Ureter (tissue), 1 donor: ENCODE measurements around the gene PKNOX2. TPM values are rescaled to one million over a fixed set of nuclear protein-coding genes. Genes with fewer than 3 reads are reported as not detected.
A peak's percentile ranks its signal among the peaks of the same experiment; 100 is the strongest.

Experiments
- DNase-seq: peaks from one replicate; pipeline ENCODE4 v3.0.0-alpha.2; 2020; ENCODE audit warnings: low spot score
- total RNA-seq: library from RNA; stranded (reverse); gene quantifications from one replicate; pipeline ENCODE4 v1.2.4, GENCODE V29; 2023
- donor health status: DM: yes; HTN: yes; CAD: no.

PKNOX2 gene
- total RNA-seq, 1 donor from 2014 or later, result 7.3 TPM

DNA sequence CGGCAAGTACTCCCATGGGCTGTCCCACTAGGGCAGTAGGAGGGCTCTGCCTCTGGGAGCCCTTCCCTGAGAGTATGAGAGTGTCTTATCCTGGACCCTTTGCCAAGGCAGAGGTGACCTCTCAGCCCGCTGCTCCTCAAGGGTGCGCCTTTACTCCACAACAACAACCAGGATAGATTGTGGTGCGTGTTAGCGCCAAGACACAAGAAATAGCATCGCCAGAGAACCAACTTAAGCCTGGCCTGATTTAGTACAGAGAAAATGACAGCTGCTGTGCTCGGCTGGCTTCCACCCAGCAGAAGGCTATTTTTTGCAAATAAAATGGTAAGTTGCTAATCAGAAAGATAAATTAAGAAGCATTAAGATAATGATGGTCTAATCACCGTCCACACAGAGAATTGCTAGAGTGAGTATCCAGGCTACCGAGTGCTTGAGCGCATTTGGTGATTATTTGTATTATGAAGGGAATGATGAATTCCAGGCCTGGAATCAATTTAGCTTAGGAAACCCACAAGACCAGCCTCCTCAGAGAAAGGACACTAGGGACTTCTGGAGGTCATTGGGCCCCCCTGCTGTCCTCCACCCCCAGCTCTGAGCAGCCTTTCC, 119.8 kb downstream of the PKNOX2 start:
- no peak for DNase-seq

DNA sequence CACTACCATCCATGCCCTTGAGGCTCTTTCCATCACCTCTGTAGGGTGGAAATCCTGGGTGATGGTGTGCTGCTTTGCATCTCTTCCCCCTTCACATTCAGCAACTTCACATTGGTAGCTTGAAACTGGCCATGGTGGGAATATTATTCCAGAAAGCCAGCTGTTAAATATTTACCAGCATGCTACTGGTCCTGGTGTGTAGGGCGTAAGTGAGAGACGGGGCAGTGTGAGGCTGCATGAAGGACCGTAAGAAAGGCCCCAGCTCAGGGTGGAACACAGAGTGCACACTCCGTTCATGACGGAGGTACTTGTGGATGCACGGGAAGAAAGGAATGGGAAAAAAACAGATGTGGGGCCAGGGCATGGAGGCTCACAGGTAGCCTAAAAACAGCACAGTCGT, 121.3 kb downstream of the PKNOX2 start:
- no peak for DNase-seq

DNA sequence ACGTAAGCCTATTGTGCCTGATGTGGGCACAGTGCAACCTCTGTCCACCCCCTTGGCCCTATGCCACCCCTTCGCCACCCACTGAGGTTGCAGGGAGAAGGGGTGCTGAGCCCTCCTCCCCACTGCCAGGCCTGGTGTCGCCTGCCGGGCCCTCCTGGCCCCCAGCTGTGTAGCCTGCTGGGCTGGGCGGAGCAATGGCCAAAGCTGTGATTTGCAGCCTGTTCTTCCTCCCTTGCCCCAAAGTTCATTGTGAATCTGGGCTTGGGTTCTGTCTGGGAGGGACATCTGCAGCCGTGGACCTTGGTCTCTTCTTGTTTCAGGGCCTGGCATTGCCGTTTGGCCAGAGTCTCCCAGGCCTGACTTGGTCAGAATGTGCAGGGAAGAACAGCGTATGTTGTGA, 121.9 kb downstream of the PKNOX2 start:
- no peak for DNase-seq

DNA sequence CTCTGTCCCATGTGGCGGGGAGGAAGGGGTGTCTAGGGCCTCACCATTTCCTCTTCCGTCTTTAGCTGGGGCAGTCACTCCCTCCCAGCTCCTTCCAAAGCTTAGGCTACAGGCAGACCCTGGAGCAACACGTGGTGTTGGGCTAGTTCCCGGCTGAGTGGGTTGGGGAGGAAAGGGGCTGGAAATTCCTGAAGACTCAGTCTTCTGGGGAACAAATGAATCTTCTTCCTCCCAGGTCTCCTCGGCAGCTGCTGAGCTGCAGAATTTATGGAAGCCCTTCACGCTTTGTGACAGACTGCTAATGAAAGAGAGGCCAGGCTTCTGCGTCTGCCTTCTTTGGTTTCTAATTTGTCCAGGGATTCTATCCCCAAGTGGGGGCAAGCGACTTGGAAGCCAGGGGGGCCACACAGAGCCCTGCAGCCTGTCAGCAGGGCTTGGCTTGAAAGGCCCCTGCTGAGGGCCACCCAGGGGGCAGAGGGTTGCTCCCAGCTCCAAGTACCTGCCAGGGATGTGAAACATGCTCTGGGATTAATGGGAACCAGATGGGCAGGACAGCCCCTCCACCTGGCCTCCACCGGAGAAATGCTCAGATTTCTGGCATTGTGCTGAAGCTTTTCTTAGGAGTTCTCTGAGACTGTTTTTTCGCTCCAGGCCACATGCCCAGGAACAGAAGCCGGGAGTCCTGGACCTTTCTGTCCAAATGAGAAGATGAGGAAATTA, 123.1 kb downstream of the PKNOX2 start:
- DNase-seq, result peak; percentile 49

DNA sequence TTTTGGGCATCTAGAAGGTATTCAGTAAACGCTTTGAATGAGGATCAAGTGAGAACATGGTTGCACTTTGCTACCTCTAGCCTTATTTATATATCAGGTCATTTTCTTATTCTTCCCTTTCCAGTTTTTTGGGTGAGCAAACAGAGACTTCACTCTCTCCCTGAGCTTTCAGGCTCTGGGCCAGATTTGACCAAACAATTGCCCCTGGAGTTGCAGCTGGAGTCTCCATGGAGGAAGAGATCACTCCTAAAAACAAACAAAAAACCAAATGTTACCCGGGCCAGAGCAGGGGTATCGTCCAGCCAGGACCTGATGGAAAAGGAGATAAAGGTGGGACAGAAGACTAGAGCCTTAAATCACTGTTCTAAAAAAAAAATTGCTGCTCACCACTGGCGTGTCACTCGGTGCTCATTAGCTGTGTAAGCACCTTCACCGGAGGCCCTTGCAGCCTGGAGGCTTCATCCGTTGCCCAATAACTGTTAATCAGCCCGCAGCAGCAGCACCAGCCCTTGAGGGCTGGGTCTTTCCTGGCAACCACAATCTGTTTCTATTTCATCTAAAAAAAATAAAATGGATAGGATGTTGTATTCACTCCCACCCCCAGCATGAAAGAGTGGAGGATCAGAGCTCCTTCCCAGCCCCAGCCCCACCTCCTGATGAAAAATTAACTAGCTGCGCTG, 125.0 kb downstream of the PKNOX2 start:
- no peak for DNase-seq

DNA sequence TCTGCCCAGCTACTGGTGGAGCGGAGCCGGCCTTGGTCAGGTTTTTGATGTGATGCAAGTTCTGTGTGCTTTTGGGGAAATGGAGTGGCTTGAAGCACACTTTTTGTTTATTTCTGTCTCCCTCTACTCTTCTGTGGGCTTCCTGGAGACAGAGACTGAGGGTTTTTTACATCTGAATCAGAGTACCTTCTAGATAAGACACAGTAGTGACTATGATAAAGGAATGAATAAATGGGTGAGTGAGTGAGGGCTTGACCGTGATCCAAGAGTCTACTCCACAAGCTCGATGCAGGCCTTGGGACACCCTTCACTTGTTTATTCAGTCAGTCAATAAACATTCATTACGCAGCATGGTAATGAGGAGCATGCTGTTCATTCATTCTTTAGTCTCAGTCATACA, 125.7 kb downstream of the PKNOX2 start:
- DNase-seq, result no peak

DNA sequence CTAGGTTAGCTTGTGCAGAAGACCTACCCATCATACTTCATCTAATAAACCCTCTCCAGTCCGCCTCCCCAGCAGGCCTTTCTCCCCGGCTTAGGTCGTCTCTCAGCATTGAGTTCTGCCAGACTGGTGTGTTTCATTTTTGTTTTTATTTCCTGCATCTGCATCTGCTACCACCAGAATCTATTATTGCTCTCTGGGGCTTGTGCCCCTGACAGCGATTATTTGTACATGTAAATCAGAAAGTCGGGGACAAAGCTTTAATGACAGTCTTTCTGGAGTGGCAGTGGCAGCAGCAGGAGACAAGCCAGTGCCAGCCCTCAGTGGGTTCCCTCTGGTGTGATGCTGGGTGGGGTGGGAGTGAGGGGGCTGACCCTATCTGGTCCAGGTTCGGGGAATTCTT, 127.5 kb downstream of the PKNOX2 start:
- no peak for DNase-seq

DNA sequence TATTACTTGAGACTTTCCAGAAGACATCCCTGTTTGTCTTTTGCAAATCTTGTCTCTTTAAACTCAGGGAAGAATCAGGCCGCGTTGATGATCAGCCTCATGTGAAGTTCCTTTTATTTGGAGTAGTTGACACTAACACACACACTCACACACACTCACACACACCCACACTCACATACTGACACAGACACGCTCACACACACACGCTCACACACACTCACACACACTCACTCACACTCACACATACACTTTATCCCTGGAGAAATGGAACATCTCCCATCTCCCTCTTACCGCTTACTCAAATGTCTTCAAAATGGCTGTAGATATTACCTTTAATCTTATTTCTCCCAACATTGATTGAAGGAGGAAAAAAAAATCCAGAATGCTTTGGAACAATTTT, 129.0 kb downstream of the PKNOX2 start:
- DNase-seq, result no peak

DNA sequence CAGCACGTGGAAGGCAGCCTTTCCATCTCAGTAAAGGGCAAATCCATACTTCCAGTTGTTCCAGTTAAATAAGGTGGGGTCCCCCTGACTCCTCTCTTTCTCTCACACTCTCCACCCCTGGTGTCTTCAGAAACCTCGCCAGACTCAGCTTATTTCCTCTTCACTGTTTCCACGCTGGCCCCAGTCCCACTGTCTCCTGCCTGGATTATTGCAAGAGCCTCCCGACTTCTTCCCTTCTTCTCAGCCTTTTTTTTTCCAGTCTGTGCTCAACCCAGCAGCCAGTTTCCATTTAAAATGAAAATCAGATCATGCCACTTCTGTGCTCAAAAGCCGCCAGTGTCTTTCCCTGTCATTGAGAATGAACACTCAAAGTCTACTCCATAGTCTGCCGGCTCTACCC, 131.4 kb downstream of the PKNOX2 start:
- DNase-seq, result no peak

DNA sequence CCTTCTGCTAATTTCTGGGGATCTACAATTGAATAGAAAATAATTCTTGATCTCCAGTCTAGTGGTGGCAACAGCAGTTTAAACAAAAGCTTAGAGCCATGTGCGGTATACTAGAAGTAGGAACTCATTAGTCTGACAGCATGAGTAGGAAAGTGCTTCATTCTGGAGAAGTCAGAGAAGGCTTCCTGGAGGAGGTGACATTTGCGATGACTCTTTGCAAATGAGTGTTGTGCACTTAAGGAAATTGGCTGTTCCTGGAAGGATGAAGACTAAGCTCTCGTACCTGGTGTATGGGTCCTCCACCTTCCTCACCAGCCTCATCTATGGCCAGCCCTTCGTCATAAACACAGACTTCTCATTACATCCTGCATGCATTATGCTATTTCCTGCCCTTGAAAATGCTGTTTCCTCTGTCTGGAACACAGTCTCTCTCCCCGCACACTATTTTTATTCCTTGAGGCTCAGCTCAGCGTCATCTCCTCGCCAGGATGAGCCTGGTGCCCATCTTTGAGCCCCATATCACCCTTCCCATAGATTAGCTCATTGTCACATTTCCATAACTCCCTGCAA, 132.9 kb downstream of the PKNOX2 start:
- no peak for DNase-seq

DNA sequence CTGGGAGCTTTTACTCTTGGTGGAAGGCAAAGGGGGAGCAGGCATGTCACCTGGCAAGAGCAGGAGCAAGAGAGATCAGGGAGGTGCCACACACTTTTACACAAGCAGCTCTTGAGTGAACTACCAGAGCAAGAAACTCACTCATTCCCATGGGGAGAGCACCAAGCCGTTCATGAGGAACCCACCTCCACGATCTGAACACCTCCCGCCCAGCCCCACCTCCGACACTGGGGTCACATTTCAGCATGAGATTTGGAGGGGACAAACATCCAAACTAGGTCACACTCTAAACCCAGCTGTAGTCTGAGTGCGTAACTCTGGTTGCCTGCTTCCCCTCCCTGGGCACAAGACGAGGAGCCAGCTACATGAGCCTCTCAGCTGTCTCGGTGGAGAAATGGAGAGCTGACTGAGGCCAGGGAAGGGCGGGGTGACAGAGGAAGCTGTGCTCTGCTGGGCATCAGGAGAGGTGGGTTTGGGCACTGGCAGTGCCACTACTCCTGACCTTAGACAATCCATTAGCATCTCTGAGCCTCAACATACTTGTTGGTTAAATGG, 134.6 kb downstream of the PKNOX2 start:
- DNase-seq, result no peak

DNA sequence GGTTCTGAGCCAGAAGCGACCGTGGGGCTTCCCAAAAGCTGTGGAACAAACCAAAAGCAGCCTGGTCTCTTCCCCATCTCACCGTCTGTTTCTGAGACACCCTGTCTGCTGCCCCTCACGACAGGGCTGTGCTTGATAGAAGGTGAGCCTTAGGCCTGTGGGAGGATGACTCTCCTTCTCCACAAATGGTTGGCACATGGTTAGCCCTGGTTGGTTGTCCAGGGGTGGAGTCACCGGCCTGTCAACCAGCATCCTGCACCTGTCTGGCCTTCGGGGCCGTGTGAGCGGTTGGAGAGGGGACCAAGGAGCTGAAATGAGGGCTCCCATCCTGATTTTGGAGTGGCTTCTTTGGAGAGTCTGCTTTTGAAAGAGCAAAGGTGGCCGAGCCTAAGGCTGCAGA, 135.3 kb downstream of the PKNOX2 start:
- no peak for DNase-seq

DNA sequence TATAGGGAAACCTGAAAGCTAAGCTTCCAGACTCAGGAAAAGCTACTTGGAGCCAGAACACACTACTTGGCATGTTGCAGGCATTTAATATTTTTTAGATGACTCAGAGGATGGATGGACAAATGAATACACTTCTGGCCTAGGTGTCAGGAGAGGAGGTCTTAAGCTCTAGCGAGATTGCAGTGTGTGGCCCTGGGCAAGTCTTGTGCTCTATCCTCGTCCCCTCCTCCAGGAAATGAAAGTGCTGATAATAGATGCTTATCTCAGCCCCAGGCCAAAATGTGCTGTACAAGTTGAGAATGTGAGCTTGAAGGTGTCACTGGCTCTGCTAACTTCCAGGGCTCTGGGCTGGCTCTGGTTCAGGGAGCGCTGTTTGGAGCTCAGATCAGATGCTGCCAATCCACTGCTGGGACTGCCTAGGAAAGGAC, 136.3 kb downstream of the PKNOX2 start:
- DNase-seq, result no peak

DNA sequence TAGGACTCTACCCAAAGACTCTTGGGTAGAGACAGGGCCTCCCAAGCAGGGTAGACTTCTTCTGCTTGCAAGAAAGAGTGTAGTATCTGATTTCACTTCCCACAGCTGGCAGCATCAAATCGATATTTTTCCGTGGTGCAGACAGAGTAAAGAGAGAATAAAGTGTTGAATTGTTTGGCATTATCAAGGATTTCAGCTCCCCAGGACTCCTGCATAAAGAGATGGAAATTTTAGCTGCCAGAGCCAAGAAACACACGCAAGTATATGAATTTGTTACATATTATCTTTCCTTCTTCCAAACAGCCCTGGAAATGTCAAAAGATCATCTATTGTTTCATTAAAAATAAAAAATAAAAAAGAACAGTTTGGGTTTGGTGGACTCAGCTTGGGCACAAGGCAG, 136.8 kb downstream of the PKNOX2 start:
- DNase-seq, result no peak

DNA sequence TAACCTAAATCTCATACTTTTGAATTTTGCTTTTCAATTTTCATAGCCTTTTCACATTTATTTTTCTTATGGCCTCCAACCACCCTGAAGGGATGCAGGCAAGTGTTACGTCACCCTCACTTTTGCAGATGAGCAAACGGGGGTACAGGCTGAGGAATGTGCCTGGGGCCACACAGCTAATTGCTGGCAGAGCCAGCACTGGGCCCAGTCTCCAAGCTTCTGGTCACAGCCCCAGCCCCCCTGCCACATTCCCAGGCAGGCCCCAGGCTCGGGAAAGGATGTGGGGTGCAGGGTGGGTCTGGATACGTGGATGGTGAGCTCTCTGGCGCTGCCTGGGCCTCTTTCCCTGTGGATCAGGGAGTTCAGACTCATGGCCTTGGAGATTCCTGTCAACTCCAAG, 138.6 kb downstream of the PKNOX2 start:
- no peak for DNase-seq

DNA sequence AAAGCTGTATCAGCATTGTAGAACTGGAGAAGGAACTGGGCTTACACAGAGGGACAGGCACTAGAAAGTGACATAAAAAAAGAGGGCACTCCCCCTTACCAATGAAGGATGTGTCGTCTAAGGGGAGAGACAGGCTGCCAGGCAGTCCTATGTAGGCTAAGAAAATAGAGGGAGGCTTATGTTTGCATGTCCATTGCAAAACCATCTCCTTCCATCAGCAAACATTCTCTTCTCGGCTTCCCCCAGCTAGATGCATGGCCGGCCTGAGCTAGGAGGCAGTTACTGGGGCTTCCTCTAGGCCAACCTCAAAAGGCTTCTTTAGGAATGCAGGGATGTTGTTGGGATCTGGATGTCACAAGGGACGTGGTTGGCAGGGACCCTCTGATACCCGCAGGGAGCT, 139.1 kb downstream of the PKNOX2 start:
- DNase-seq, result no peak

DNA sequence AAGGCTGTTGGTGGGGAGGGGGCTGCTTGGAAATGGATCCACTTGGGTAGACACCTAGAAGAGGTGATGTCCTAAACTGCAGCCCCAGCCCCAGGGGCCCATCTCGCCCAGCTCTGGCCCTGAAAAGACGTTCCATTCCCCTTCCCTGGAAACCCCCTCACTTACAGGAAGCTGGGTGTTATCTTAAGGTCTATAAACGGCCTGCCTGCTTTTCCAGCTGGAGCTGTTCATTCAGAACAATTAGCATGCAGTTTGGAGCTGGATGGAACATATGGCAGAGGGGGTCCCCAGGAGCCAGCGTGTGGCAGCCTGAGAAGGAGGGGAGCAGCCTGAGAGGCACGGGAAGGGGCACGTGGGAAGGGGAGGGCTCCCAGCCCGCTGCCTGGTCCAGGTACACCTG, 139.6 kb downstream of the PKNOX2 start:
- no peak for DNase-seq

DNA sequence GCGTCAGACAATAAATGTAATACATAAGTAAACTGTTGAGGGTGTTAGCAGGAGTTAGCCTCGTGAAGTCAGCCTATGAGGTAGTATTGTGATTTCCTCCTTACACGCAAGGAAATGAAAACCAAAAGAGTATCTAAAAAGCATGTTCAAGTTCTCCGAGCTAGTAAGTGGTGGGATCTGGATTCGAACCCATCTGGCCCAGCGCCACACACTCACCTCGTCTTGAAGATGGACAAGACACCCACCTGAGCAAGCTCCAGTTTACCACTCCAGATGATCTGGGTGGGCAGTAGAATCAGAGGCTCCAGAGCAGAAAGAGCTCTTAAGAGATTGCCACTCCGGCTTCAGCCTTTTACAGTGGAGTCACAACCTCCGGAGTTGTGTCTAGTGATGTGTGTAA, 140.3 kb downstream of the PKNOX2 start:
- DNase-seq, result no peak

DNA sequence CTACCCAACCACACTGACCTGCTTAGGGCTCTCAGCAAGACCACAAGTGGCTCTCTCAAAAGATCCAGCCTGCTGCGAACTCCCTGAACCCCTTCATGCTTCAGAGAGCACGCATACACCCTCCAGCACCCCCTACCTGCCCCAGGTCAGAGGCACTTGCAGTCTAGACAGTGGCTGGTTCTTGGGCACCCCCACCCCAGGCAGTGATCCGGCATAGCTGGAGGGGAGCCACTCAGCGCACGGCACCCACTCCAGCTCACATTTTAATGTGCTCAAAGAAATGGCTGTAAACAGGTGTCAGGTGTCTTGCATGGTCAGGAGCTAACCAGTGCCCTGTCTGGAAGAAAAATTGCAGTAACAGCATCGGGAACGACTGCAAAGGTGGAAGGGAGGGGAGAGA, 140.8 kb downstream of the PKNOX2 start:
- no peak for DNase-seq

DNA sequence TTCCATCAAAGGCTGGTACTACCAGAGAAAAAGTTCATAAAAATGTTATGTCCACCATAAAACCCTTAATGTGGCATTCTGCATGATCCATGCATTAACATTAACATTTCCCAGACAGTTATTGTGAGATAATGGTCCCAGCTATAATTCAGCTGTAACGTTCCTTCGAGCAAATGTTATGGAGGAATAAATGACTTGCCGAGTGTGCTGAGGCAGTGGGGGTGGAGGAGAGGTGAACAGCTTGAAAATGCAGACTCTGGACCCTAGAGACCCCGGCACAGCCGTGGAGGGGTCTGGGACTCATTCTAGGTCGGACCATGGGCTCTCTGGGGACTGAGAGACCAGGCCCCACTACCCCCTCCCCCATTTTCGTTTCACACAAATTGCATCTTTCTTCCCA, 141.9 kb downstream of the PKNOX2 start:
- DNase-seq, result no peak

DNA sequence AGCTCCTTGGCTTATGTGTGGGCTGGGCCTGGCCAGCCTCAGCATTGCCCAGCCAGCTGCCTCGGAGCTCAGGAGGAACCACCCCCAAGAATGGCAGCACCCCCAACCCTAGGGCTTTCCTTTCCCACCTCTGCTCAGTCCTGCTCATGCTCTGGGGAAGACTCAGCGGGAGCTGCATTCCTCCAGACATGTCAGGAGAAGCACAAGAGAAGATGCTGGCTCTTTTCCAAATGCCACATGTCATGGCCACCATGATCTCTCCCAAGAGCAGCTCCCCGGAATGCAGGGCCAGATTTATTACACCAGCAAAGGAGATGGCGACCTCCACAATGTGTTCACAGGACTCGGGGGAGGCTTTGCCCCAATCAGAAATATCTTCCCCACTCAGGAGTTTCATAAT, 143.7 kb downstream of the PKNOX2 start:
- DNase-seq, result no peak

DNA sequence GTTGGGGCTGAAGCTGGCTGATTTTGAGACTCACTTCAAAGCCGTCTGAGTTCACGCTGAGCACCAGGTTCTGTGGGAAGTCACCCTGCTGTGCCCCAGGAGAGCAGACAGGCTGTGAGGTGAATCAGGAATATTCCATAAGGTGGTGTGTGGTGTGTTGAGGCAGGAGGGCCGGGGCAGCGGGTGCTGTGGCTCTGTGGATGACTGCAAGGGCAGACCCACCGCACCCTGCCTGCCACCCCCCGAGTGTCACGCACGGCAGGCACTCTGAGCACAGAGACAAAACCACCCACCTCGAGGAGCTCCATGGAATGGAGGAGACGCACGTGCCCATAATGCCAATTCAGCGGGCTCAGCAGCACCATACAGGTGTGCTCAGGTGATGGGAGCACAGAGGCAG, 147.8 kb downstream of the PKNOX2 start:
- DNase-seq, result no peak

DNA sequence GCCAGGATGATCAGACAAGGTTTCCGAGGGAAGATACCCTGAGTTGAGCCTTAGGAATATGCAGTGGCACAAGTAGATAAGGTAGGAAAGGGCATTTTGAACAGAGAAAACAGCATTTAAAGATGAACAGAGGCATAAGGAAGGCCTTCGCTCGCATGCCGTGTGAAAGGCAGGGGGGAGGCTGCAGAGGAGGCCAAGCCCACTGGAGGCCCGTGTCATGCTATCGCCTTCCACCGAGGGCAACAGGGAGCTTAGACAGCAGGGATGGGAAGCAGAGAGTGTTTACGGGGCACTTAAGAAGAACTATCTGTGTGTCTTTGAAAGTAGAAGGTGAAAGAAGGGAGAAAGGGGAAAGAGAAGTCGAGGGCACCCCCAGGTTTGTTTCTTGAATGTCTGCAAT, 148.3 kb downstream of the PKNOX2 start:
- no peak for DNase-seq
